Activated CD4-positive, alpha-beta memory T cell treated with anti-CD3 and anti-CD28 coated beads for 36 hours (primary cell): ENCODE results near the gene UEVLD. TPM values are rescaled to one million over a fixed set of nuclear protein-coding genes. Genes with fewer than 3 reads are reported as not detected.

ENCODE experiments used
- CTCF ChIA-PET: fragments of 350-600 bp; sonication (Branson Sonifier 250); formaldehyde crosslinking; loops from one replicate; lab custom pipeline; 2021; ENCODE audit warnings: antibody characterized with exemption, inconsistent platforms; lab: Charles Lee
- POLR2A ChIA-PET: fragments of 350-600 bp; sonication (Branson Sonifier 250); formaldehyde crosslinking; loops from one replicate; lab custom pipeline; 2021; ENCODE audit warnings: antibody characterized with exemption; lab: Charles Lee
- DNase-seq: peaks from one replicate; pipeline ENCODE4 v3.0.0-alpha.2; 2020
- H3K27ac Mint-ChIP-seq: one replicate; pipeline ENCODE4 v1.8.0; 2021; ENCODE audit warnings: mixed read lengths
- H3K27me3 Mint-ChIP-seq: one replicate; pipeline ENCODE4 v1.8.0; 2021; ENCODE audit warnings: mixed read lengths
- H3K36me3 Mint-ChIP-seq: one replicate; pipeline ENCODE4 v1.8.0; 2021; ENCODE audit warnings: mixed read lengths
- H3K4me1 Mint-ChIP-seq: one replicate; pipeline ENCODE4 v1.8.0; 2021; ENCODE audit warnings: low read depth, mixed read lengths
- H3K4me3 Mint-ChIP-seq: one replicate; pipeline ENCODE4 v1.8.0; 2021; ENCODE audit warnings: mild to moderate bottlenecking, mixed read lengths
- H3K9me3 Mint-ChIP-seq: one replicate; pipeline ENCODE4 v1.8.0; 2021; ENCODE audit warnings: mixed read lengths
- intact Hi-C: fragments of 100-400 bp; cut with micrococcal nuclease; formaldehyde crosslinking; loops from one replicate; pipeline ENCODE4 v1.15.1; 2023
- total RNA-seq, 2 experiments: library from RNA; stranded (reverse); gene quantifications; one replicate each; pipeline ENCODE4 v1.2.3, GENCODE V29; 2021

UEVLD gene
- 10 to 100 TPM; 20.9 to 26.2 TPM for total RNA-seq

GRCh38 chr11:18588297-18589252 is at the start of gene UEVLD:
UEVLD (minus strand) TSS chr11:18588734; CDS start chr11:18588654, 80 bp downstream.
- peak; percentile 81 for DNase-seq
- peaks cover 10% of the 10 kb centered on the region for H3K4me1 Mint-ChIP-seq
- no peak within 1 kb of the TSS for H3K4me3 Mint-ChIP-seq
- CTCF ChIA-PET, result interaction anchor here (0.6 to 1.3 kb wide), 9 partner anchors 9 to 344 kb away, joined by 3 to 5 read pairs (median 3); partner anchors contain the start of gene SPTY2D1
- no peaks in the 10 kb centered on the region for H3K27me3 Mint-ChIP-seq
- POLR2A ChIA-PET, result interaction anchor here (1.0 to 2.6 kb wide), 4 partner anchors 9 to 204 kb away, joined by 3 to 22 read pairs (median 10); partner anchors contain the start of genes LDHA and SPTY2D1
- H3K36me3 Mint-ChIP-seq, result peaks cover 3% of the 10 kb centered on the region
- H3K9me3 Mint-ChIP-seq, result no peaks in the 10 kb centered on the region
- intact Hi-C loops, result loop anchor here (1.0 to 5.0 kb wide), 6 partner anchors 9 to 266 kb away; partner anchors contain the start of genes GTF2H1, HPS5 and SPTY2D1
- H3K27ac Mint-ChIP-seq, result no peak within 1 kb of the TSS

- intact Hi-C loops, result loop anchor here (1.0 to 5.0 kb wide), 12 partner anchors 18 to 1557 kb away; partner anchors contain the start of genes GTF2H1, HPS5, LDHA and RPS13
- Mint-ChIP-seq H3K4me1 (peaks cover 22% of the 10 kb centered on the region), H3K27ac (peak within 1 kb of the TSS; percentile 99), H3K9me3 (no peaks in the 10 kb centered on the region), H3K27me3 (no peaks in the 10 kb centered on the region), H3K4me3 (peak within 1 kb of the TSS; percentile 89), H3K36me3 (peaks cover 2% of the 10 kb centered on the region)
- DNase-seq, result peak; percentile 99
- ChIA-PET POLR2A (interaction anchor here (1.2 to 3.8 kb wide), 12 partner anchors 14 to 312 kb away, joined by 3 to 61 read pairs (median 8); partner anchors contain the start of genes GTF2H1, HPS5, LDHA and TSG101), CTCF (interaction anchor here (0.6 to 4.6 kb wide), 10 partner anchors 11 to 519 kb away, joined by 3 to 24 read pairs (median 4); partner anchors contain the start of gene UEVLD)
Measured at GRCh38 chr11:18634140-18635032, 45.9 kb upstream of the UEVLD start, which contains the start of gene SPTY2D1. SPTY2D1 (minus strand) TSS chr11:18634342; CDS start chr11:18634257, 85 bp downstream.

- CTCF ChIA-PET, result interaction anchor here (0.7 to 4.6 kb wide), 14 partner anchors 10 to 518 kb away, joined by 3 to 24 read pairs (median 4); partner anchors contain the start of gene UEVLD
- POLR2A ChIA-PET, result interaction anchor here (1.1 to 3.8 kb wide), 13 partner anchors 13 to 311 kb away, joined by 3 to 61 read pairs (median 8); partner anchors contain the start of genes GTF2H1, HPS5, LDHA and TSG101
Measured at GRCh38 chr11:18633256-18634139, 45.0 kb upstream of the UEVLD start.

GRCh38 chr11:18632841-18633240 is 44.3 kb upstream of the UEVLD start:
- DNase-seq, result no peak
- no peaks in the 10 kb centered on the region for H3K9me3 Mint-ChIP-seq
- peak overlapping the region; percentile 99 for H3K27ac Mint-ChIP-seq
- H3K27me3 Mint-ChIP-seq, result no peaks in the 10 kb centered on the region
- H3K4me1 Mint-ChIP-seq, result peaks cover 34% of the 10 kb centered on the region
- intact Hi-C loops, result loop anchor here (5.0 kb wide), 2 partner anchors 391 to 1556 kb away; partner anchors contain the start of gene RPS13
- CTCF ChIA-PET, result interaction anchor here (0.9 to 4.6 kb wide), 13 partner anchors 9 to 517 kb away, joined by 3 to 24 read pairs (median 4); partner anchors contain the start of gene UEVLD
- peaks cover 2% of the 10 kb centered on the region for H3K36me3 Mint-ChIP-seq
- peak overlapping the region; percentile 89 for H3K4me3 Mint-ChIP-seq
- POLR2A ChIA-PET, result interaction anchor here (1.1 to 3.8 kb wide), 10 partner anchors 12 to 239 kb away, joined by 3 to 61 read pairs (median 8); partner anchors contain the start of genes LDHA, TSG101 and UEVLD

More at GRCh38 chr11:18633256-18634139, 45.0 kb upstream of the UEVLD start:
- H3K27ac Mint-ChIP-seq, result peak overlapping the region; percentile 99
- DNase-seq, result peak; percentile 65
- no peaks in the 10 kb centered on the region for H3K9me3 Mint-ChIP-seq
- H3K27me3 Mint-ChIP-seq, result no peaks in the 10 kb centered on the region
- intact Hi-C loops, result loop anchor here (1.0 to 5.0 kb wide), 12 partner anchors 17 to 1556 kb away; partner anchors contain the start of genes GTF2H1, HPS5, LDHA and RPS13
- peak overlapping the region; percentile 89 for H3K4me3 Mint-ChIP-seq
- H3K36me3 Mint-ChIP-seq, result peaks cover 2% of the 10 kb centered on the region
- peaks cover 28% of the 10 kb centered on the region for H3K4me1 Mint-ChIP-seq

GRCh38 chr11:18624161-18624560 is 35.6 kb upstream of the UEVLD start:
- Mint-ChIP-seq H3K36me3 (peaks cover 8% of the 10 kb centered on the region), H3K4me1 (peaks cover 36% of the 10 kb centered on the region), H3K9me3 (peaks cover 4% of the 10 kb centered on the region), H3K27ac (no peak overlapping the region), H3K27me3 (no peaks in the 10 kb centered on the region), H3K4me3 (no peak overlapping the region)
- no peak for DNase-seq
- ChIA-PET CTCF (interaction anchor here (0.6 to 1.4 kb wide), 4 partner anchors 9 to 172 kb away, joined by 3 to 4 read pairs (median 3); no protein-coding TSS in a partner anchor), POLR2A (no interaction called here)
- intact Hi-C loops, result no loop called here

- intact Hi-C loops, result no loop called here
- ChIA-PET CTCF (interaction anchor here (0.7 to 1.4 kb wide), 3 partner anchors 10 to 172 kb away, joined by 3 to 4 read pairs (median 3); no protein-coding TSS in a partner anchor), POLR2A (no interaction called here)
- Mint-ChIP-seq H3K27me3 (no peaks in the 10 kb centered on the region), H3K4me3 (no peak overlapping the region), H3K36me3 (peaks cover 8% of the 10 kb centered on the region), H3K9me3 (peaks cover 4% of the 10 kb centered on the region), H3K4me1 (peaks cover 37% of the 10 kb centered on the region), H3K27ac (no peak overlapping the region)
- DNase-seq, result no peak
Measured at GRCh38 chr11:18623707-18624106, 35.2 kb upstream of the UEVLD start.

- peaks cover 51% of the 10 kb centered on the region for H3K4me1 Mint-ChIP-seq
- no peaks in the 10 kb centered on the region for H3K27me3 Mint-ChIP-seq
- no peak for DNase-seq
- peak overlapping the region; percentile 82 for H3K27ac Mint-ChIP-seq
- intact Hi-C loops, result loop anchor here (5.0 kb wide), 2 partner anchors 144 to 151 kb away; no protein-coding TSS in a partner anchor
- ChIA-PET CTCF (interaction anchor here (1.0 to 2.9 kb wide), 6 partner anchors 10 to 113 kb away, joined by 3 to 10 read pairs (median 5); no protein-coding TSS in a partner anchor), POLR2A (interaction anchor here (4.6 kb wide), 1 partner anchor 15 kb away, joined by 61 read pairs; the partner anchor contains the start of gene SPTY2D1)
- no peaks in the 10 kb centered on the region for H3K9me3 Mint-ChIP-seq
- H3K4me3 Mint-ChIP-seq, result peak overlapping the region; percentile 39
- peaks cover 25% of the 10 kb centered on the region for H3K36me3 Mint-ChIP-seq
Measured at GRCh38 chr11:18618342-18619025, 29.9 kb upstream of the UEVLD start.

GRCh38 chr11:18617688-18618341 is 29.3 kb upstream of the UEVLD start:
- H3K27ac Mint-ChIP-seq, result peak overlapping the region; percentile 82
- CTCF ChIA-PET, result interaction anchor here (1.0 to 2.6 kb wide), 4 partner anchors 10 to 114 kb away, joined by 3 to 10 read pairs (median 4); no protein-coding TSS in a partner anchor
- H3K36me3 Mint-ChIP-seq, result peaks cover 25% of the 10 kb centered on the region
- peak; percentile 61 for DNase-seq
- H3K9me3 Mint-ChIP-seq, result no peaks in the 10 kb centered on the region
- no peaks in the 10 kb centered on the region for H3K27me3 Mint-ChIP-seq
- H3K4me1 Mint-ChIP-seq, result peaks cover 51% of the 10 kb centered on the region
- intact Hi-C loops, result loop anchor here (2.0 to 5.0 kb wide), 3 partner anchors 51 to 151 kb away; no protein-coding TSS in a partner anchor
- POLR2A ChIA-PET, result interaction anchor here (4.6 kb wide), 1 partner anchor 15 kb away, joined by 61 read pairs; the partner anchor contains the start of gene SPTY2D1
- peak overlapping the region; percentile 39 for H3K4me3 Mint-ChIP-seq
